ENCODE measurements around the gene TPPP.
A peak's percentile ranks its signal among the peaks of the same experiment; 100 is the strongest.
"Not testable (repeated sequence)": the region's sequence is repeated elsewhere in the genome, so short reads cannot be mapped to it uniquely, and the experiment has no call there.

The TPPP gene

DNA sequence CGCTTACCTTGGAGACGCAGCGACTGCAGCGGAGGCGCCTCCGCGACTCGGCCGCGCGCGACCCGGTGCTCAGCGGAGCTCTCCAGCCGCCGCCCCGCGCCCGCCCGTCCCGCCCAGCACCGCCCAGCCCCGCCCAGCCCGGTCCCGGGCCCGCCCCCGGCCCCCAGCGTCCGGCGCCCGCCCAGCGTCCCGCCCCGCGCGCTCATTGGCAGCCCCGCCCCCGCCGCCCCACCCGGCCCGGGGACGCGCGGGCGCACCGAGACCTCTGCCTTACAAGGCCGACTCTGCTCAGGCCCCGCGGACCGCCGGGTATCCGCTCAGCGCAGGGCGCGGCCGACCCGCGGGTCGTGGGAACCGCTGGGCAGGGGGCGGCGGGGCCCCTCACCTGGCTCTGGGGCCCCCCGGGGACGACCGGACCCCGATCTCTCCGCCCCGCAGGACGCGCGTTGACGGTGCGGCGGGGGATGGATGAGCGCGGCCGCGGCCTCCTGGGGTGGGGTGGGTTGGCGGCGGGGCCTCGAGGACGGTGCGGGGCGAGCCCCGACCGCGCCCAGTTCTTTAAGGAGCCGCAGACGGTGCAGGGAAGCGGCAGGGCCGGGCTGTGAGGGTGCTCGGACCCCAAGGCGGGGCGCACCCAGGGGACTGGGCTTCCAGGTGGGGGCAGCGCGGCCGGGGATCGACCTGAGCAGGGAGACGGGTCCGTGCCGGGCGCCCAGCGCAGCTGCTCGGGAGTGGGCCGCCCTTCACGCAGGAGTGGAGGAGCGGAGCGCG is at the start of gene TPPP:
TSS of gene TPPP (minus strand) at position 82 of the 771 bp plus-strand sequence. CDS start 15,292 bp downstream, outside the sequence.
- DNase-seq: peak; percentile 70 to 82 (median 73)

- not testable (repeated sequence) for DNase-seq
Observed at GRCh38 chr5:742276-742675, 49.1 kb upstream of the TPPP start.

- DNase-seq: not testable (repeated sequence)
Observed at GRCh38 chr5:734145-734544, 41.0 kb upstream of the TPPP start.

DNA sequence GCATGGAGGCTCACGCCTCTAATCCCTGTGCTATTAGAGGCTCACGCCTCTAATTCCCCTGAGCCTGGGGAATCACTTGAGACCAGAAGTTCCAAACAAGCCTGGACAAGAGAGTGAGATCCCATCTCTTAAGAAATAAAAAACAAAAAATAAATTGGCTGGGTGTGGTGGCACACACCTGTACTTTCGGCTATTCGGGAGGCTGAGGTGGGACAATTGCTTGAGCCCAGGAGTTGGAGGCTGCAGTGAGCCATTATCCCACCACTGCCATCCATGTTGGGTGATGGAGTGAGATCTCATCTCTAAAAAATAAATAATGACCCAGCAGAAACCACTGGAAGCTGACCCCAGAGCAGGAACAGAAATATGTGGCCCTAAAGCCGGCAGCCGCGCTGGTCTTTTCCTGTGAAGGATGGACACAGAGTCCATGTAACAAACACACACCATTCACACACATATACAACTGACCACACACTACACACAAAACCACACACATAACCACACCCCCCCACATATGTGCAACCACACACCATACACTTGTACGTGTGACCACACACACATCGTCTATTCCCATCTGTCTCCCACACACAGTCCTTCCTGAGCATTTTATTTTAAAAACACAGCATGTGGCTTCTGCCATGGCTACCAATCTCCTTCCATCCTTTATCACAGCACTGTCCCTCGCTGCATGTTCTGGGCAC is 39.8 kb upstream of the TPPP start:
- DNase-seq: not testable (repeated sequence)

DNA sequence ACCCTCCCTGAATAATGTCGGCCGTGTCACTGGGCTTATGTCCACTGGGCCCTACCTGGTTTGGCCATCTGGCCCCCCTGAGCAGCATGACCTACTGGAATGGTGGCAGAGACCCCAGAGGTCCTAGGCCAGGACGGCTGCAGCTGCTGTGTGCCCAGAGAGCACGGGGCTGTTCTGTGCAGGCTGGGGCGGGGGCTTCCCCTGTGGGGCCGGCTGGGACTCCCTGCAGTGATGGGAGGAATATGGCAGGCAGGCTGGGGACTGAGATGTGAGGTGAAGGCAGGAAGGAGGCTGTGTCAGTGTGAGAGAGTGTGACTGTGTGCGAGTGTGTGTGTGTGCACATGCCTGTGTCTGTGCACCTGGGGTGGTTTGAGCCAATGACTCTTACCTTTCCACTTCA is 36.1 kb upstream of the TPPP start:
- DNase-seq: not testable (repeated sequence)

DNA sequence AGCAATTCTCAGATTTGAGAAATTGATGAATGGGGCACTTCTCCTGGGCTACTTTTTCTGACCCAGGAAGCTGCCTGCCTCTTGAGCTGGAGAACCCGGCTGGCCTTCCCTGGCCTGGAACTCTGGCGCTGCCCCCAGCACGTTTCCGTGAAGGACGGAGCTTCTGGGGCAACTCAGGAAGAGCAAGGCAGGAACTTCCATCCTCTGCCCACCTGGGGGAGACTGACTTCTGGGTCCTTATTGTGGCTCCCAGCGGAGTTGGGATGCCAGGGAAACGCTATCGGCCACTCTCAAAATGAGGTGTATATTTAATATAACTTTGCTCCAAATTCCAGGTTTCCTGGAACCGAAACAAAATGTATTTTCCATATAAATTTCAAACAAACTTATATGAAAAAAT is 33.9 kb upstream of the TPPP start:
- not testable (repeated sequence) for DNase-seq

DNA sequence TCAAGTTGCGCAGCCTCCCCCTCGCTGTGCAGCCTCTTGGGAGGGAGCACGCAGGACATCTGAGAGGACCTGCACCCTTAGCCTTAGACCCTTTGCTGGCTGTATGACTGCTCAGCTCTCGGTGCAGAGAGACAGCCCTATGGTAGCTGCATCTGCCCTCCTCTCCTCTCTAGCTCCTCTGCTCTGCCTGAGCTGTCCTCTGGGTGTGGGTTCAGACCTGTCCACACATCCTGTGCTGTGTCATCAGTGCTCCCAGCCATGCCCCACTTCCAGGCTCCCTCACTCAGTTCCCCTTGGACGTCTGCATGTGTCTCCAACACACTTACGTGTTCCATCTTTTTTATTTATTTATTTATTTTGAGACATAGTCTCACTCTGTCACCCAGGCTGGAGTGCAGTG is 30.7 kb upstream of the TPPP start:
- not testable (repeated sequence) for DNase-seq

DNA sequence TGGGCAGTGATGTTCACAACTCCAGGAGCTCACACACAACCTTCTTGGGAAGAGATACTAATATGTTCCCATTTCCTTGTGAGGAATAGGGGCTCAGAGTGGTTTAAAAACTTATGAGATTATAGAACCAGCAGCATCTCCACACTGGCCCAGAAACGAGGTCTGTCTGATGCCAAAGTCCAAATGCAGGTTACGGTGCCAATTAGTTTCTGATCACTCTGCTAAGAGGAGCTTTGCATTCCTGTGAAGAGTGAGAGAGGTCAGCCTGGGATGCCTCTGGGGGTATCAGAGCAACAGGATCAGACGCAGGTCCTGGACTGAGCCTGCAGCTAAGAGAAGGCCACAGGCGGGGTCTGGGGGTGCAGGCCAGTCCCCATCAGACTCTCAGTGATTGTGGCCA is 30.2 kb upstream of the TPPP start:
- DNase-seq: not testable (repeated sequence)

DNA sequence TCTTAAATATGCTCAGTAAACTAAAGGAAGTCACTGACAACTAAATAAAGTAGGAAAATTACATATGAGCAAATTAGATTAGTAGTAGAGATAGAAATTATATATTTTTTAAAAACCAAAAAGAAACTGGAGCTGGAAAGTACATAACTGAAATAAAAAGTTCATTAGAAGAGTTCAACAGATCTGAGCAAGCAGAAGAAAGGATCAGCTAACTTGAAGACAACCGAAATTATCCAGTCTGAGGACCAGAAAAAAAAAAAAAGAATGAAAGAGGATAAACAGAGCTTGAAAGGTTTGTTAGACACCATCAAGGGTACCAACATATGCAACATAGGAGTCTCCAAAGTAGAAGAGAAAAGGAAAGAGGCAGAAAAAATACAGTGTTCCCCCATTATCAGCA is 26.2 kb upstream of the TPPP start:
- not testable (repeated sequence) for DNase-seq

DNA sequence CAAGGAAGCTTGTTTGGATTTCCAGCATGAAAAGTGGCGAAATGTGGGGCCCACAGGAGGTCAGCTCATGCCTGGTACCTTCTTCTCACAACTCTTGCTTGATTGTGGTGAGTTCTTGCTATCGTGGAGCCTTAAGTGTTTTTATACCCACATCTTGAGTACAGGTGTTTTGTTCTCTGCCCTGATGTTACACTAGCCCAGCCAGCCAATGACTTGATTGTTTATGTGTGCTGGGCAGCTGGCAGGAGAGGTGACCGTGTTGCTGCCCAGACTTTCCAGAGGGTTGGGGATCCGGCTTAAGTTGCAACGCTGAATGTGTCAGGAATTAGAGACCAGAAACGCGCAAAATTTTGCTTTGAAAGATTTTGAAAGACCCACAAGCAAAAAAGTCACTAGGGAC is 24.0 kb upstream of the TPPP start:
- DNase-seq: no peak

DNA sequence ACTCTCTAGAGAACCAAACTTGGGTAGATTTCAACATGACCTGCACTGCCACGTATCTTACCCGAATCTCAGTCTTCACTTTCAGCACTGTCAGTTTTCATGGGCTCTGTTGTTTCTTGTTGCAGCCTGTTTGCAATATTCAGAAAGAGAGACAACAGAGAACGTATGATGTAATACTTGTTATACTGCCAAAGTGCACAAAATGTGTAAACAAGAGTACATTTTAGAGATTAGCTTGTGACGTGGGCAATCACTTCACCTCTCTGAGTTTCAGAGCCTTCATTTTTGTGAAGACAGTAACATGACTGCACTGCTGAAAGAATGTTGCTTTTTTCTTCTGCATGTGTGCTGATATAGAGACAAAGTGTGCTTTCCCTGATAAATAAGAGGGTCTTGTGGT is 23.6 kb upstream of the TPPP start:
- not testable (repeated sequence) for DNase-seq

GRCh38 chr5:715636-716035 is 22.5 kb upstream of the TPPP start:
- not testable (repeated sequence) for DNase-seq

GRCh38 chr5:714215-715118 is 21.3 kb upstream of the TPPP start:
- DNase-seq: not testable (repeated sequence)

DNA sequence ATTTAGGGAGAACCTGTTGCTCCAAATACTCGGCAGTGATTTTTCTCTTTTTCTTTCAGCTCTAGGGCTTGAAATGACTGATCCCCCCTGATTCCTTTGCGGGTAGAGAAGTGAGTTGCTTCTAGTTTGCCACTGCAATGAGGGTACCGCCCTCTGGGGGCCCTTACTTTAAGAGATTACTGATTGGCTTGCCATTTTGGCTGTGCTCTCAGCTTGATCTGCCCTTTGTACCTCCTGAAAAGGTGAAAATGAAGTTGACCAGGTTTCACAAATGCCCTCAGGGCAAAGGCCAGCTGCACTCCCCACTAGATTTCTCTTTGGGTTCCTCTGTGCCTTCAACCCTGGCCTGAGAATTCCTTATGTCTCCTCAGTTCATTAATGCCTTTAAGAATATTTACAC is 20.5 kb upstream of the TPPP start:
- DNase-seq: not testable (repeated sequence)

- DNase-seq: not testable (repeated sequence)
Observed at GRCh38 chr5:708848-709517, 15.8 kb upstream of the TPPP start.

GRCh38 chr5:708374-708773 is 15.2 kb upstream of the TPPP start:
- DNase-seq: not testable (repeated sequence)

DNA sequence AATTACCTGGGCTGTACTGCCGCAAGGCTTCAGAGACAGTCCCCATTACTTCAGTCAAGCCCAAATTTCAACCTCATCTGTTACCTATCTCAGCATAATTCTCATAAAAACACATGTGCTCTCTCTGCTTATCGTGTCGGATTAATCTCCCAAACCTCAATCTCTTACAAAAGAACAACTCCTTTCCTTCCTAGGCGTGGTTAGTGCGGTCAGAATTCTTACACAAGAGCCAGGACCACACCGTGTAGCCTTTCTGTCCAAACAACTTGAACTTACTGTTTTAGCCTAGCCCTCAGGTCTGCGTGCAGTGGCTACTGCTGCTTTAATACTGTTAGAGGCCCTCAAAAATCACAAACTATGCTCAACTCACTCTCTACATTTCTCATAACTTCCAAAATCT is 13.0 kb upstream of the TPPP start:
- DNase-seq: not testable (repeated sequence)

GRCh38 chr5:696753-697702 is 3.9 kb upstream of the TPPP start:
- DNase-seq: not testable (repeated sequence)

- DNase-seq: not testable (repeated sequence)
Observed at GRCh38 chr5:696191-696590, 3.0 kb upstream of the TPPP start.

DNA sequence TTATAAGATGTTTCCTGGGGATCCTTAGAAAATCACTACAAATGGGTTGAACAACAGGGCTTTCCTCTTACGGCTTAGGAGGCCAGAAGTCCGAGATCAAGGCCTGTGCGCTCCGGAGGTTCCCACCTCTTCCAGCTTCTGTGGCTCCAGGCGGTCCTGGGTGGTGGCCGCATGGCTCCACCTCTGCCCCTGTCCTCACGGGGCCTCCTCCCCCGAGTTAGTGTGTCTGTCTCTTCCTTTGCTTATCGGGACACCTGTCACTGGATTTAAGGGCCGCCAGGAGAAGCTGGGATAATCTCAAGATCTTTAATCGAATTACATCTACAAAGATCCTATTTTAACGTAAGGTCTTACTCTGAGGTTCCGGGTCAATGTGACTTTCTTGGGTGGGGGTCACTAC is 2.3 kb upstream of the TPPP start:
- DNase-seq: not testable (repeated sequence)

DNA sequence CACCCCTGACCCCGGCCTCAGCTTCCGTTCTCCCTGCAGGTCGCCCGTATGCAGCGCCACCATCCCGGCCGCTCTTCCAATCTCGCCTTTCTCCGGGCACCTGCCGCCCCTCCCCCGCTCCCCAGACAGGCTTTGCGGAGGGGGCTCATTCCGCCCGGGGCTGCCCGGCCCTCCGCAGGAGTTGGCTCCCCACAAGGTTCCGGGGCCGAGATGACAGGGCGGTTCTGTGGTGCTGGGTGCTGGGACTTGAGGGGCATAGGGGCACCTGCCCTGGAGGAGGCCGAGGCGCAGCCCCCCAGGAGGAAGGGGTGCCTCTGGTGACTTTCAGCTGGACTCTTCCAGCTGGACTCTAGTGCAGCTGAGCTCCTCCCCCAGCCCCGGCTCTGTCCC is 885 bp upstream of the TPPP start:
- DNase-seq: not testable (repeated sequence)

Measured in activated CD4-positive, CD25-positive, alpha-beta regulatory T cell (primary cell).